Thyroid gland (tissue), 4 donors: Measurements from ENCODE around the gene PROM1. TPM values are rescaled to one million over a fixed set of nuclear protein-coding genes. Genes with fewer than 3 reads are reported as not detected.

ENCODE experiments used
- DNase-seq, 2 donors: peaks; one replicate each; pipeline ENCODE4 v3.0.0-alpha.2; 2019
- H3K27ac ChIP-seq, 3 donors: fragments of 200-600 bp; sonication (generic); 1 replicate in 2 of 3; 2 replicates in 1 of 3; pipeline ENCODE4 v1.5.1; 2016 to 2019; ENCODE audit warnings: mild to moderate bottlenecking in 1 of 3, moderate library complexity in 1 of 3
- H3K27me3 ChIP-seq: fragments of 200-600 bp; sonication (generic); one replicate; pipeline ENCODE4 v1.5.1; 2019
- H3K36me3 ChIP-seq, 2 donors: fragments of 200-600 bp; sonication (generic); one replicate each; pipeline ENCODE4 v1.5.1; 2016 to 2019
- H3K4me1 ChIP-seq, 2 donors: fragments of 200-600 bp; sonication (generic); one replicate each; pipeline ENCODE4 v1.5.1; 2017 to 2019
- H3K4me3 ChIP-seq, 3 donors: fragments of 200-600 bp; sonication (generic); replicated peaks in 1 of 3; 1 replicate in 2 of 3; 2 replicates in 1 of 3; pipeline ENCODE4 v1.5.1; 2016; ENCODE audit warnings: mild to moderate bottlenecking in 1 of 3
- H3K9me3 ChIP-seq: fragments of 200-600 bp; sonication (generic); one replicate; pipeline ENCODE4 v1.5.1; 2017
- POLR2A ChIP-seq, 2 donors: fragments of 450-650 bp; IDR thresholded peaks; one replicate each; pipeline ENCODE4 v1.6.1; 2017; ENCODE audit warnings: antibody characterized with exemption in 2 of 2, mild to moderate bottlenecking in 2 of 2, moderate library complexity in 1 of 2
- WGBS, 2 donors: methylation state at CpG; one replicate each; pipeline ENCODE4 v1.1.5; 2017; 5-methylcytosine and 5-hydroxymethylcytosine counted together
- intact Hi-C: fragments of 100-400 bp; cut with DNase I; formaldehyde crosslinking; loops from one replicate; pipeline ENCODE4 v1.15.1; 2023
- total RNA-seq, 4 donors: library from RNA; depleted of rRNA; stranded (reverse); fragments of >200 nt; gene quantifications; one replicate each; pipeline ENCODE4 v1.2.3, GENCODE V29; 2016
- TF ChIP-seq, protein P1 (sequence below), 6 experiments: fragments of 200-600 bp in 3 of 6; fragments of 450-650 bp in 3 of 6; sonication (generic) in 3 of 6; IDR thresholded peaks; one replicate each; pipeline ENCODE4 v1.5.1; 2016 to 2019; ENCODE audit warnings: antibody characterized with exemption in 6 of 6, mild to moderate bottlenecking in 2 of 6, inconsistent platforms in 1 of 6, moderate library complexity in 1 of 6

The PROM1 gene
- total RNA-seq, 4 donors from 2014 or later: 0.67 to 9.9 (median 2.3) TPM

GRCh38 chr4:16110661-16111290 is 27.0 kb upstream of the PROM1 start:
- DNase-seq: no peak
- intact Hi-C loops: no loop called here
- no peaks in the 10 kb centered on the region for H3K9me3 ChIP-seq
- no peaks in the 10 kb centered on the region for H3K4me1 ChIP-seq
- H3K27me3 ChIP-seq: no peaks in the 10 kb centered on the region
- H3K27ac ChIP-seq: no peak overlapping the region
- TF ChIP-seq POLR2A (IDR thresholded peaks at IDR 0.05): no peak
- TF ChIP-seq, protein P1, sequence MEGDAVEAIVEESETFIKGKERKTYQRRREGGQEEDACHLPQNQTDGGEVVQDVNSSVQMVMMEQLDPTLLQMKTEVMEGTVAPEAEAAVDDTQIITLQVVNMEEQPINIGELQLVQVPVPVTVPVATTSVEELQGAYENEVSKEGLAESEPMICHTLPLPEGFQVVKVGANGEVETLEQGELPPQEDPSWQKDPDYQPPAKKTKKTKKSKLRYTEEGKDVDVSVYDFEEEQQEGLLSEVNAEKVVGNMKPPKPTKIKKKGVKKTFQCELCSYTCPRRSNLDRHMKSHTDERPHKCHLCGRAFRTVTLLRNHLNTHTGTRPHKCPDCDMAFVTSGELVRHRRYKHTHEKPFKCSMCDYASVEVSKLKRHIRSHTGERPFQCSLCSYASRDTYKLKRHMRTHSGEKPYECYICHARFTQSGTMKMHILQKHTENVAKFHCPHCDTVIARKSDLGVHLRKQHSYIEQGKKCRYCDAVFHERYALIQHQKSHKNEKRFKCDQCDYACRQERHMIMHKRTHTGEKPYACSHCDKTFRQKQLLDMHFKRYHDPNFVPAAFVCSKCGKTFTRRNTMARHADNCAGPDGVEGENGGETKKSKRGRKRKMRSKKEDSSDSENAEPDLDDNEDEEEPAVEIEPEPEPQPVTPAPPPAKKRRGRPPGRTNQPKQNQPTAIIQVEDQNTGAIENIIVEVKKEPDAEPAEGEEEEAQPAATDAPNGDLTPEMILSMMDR (IDR thresholded peaks at IDR 0.05): no peak
- no peaks in the 10 kb centered on the region for H3K36me3 ChIP-seq
- 88 to 93% methylated on average over 3 of the region's 3 CpGs for WGBS, 2 donors
- H3K4me3 ChIP-seq: no peak overlapping the region

- intact Hi-C loops: no loop called here
- DNase-seq: no peak
- Histone ChIP-seq H3K4me1 (no peaks in the 10 kb centered on the region), H3K4me3 (no peak overlapping the region), H3K27me3 (no peaks in the 10 kb centered on the region), H3K36me3 (no peaks in the 10 kb centered on the region), H3K27ac (no peak overlapping the region), H3K9me3 (no peaks in the 10 kb centered on the region)
- no peak for TF ChIP-seq POLR2A (IDR thresholded peaks at IDR 0.05)
- TF ChIP-seq, protein P1 (IDR thresholded peaks at IDR 0.05): no peak
Measured at GRCh38 chr4:16110199-16110598, 26.4 kb upstream of the PROM1 start.

GRCh38 chr4:16109256-16109655 is 25.4 kb upstream of the PROM1 start:
- Histone ChIP-seq H3K9me3 (no peaks in the 10 kb centered on the region), H3K27me3 (no peaks in the 10 kb centered on the region), H3K27ac (no peak overlapping the region), H3K4me1 (no peaks in the 10 kb centered on the region), H3K36me3 (no peaks in the 10 kb centered on the region), H3K4me3 (no peak overlapping the region)
- TF ChIP-seq, protein P1 (IDR thresholded peaks at IDR 0.05): no peak
- no peak for TF ChIP-seq POLR2A (IDR thresholded peaks at IDR 0.05)
- intact Hi-C loops: no loop called here
- no peak for DNase-seq
- 90 to 95% methylated on average over 6 of the region's 6 CpGs for WGBS, 2 donors

GRCh38 chr4:16106956-16107355 is 23.1 kb upstream of the PROM1 start:
- 82 to 88% methylated on average over 5 to 6 of the region's 6 CpGs for WGBS, 2 donors
- DNase-seq: no peak
- Histone ChIP-seq H3K27me3 (no peaks in the 10 kb centered on the region), H3K9me3 (no peaks in the 10 kb centered on the region), H3K4me1 (no peaks in the 10 kb centered on the region), H3K4me3 (no peak overlapping the region), H3K27ac (no peak overlapping the region), H3K36me3 (no peaks in the 10 kb centered on the region)
- intact Hi-C loops: no loop called here
- TF ChIP-seq POLR2A (IDR thresholded peaks at IDR 0.05): no peak
- TF ChIP-seq, protein P1 (IDR thresholded peaks at IDR 0.05): no peak

- Histone ChIP-seq H3K27ac (no peak overlapping the region), H3K9me3 (no peaks in the 10 kb centered on the region), H3K4me3 (no peak overlapping the region), H3K36me3 (no peaks in the 10 kb centered on the region), H3K4me1 (no peaks in the 10 kb centered on the region), H3K27me3 (no peaks in the 10 kb centered on the region)
- 73 to 84% methylated on average over 2 of the region's 2 CpGs for WGBS, 2 donors
- intact Hi-C loops: no loop called here
- TF ChIP-seq, protein P1 (IDR thresholded peaks at IDR 0.05): no peak
- DNase-seq: no peak
Measured at GRCh38 chr4:16104520-16104919, 20.7 kb upstream of the PROM1 start.
